IMR-90 (cell line): ENCODE results near the gene AARS1. TPM values are rescaled to one million over a fixed set of nuclear protein-coding genes. Genes with fewer than 3 reads are reported as not detected.

ENCODE experiments used
- ATAC-seq: fragments of 200-7000 bp; cut with Tn5 transposase; 2 replicates; pipeline ENCODE4 v1.9.1; 2020; ENCODE audit warnings: low read depth, mild to moderate bottlenecking, moderate library complexity
- BruUV-seq: library from RNA; stranded (reverse); fragments of 400-500 nt; replicated peaks from 2 replicates; lab custom pipeline; 2021; lab: Mats Ljungman, UMichigan
- CTCF ChIA-PET: fragments of 300-600 bp; formaldehyde crosslinking; extraction: SDS; loops from one replicate; lab custom pipeline; 2021; ENCODE audit warnings: antibody characterized with exemption; lab: Yijun Ruan, JAX
- POLR2A ChIA-PET: fragments of 300-600 bp; sonication (Branson Sonifier 250); formaldehyde crosslinking; loops from one replicate; lab custom pipeline; 2022; ENCODE audit warnings: antibody characterized with exemption; ENCODE audit not compliant: unreplicated experiment; lab: Charles Lee
- DNase-seq: peaks from one replicate; pipeline ENCODE4 v3.0.0; 2013
- H2AFZ ChIP-seq: replicated peaks from 2 replicates; pipeline ENCODE3; 2013; ENCODE audit warnings: low read length, mild to moderate bottlenecking; ENCODE audit not compliant: poor library complexity
- H2AK5ac ChIP-seq: 2 replicates; pipeline ENCODE4 v1.6.1; 2013; ENCODE audit warnings: low read depth, low read length, inconsistent platforms
- H2AK9ac ChIP-seq: replicated peaks from 2 replicates; pipeline ENCODE3; 2013; ENCODE audit warnings: mild to moderate bottlenecking, low read depth, low read length, moderate library complexity; ENCODE audit not compliant: poor library complexity
- H2BK120ac ChIP-seq: 2 replicates; pipeline ENCODE4 v1.6.1; 2013; ENCODE audit warnings: low read depth, low read length, inconsistent platforms
- H2BK15ac ChIP-seq: 3 replicates; pipeline ENCODE4 v1.6.1; 2013; ENCODE audit warnings: low read depth, low read length, inconsistent platforms
- H2BK20ac ChIP-seq: 2 replicates; pipeline ENCODE4 v1.6.1; 2013; ENCODE audit warnings: low read depth, mild to moderate bottlenecking, inconsistent platforms, low read length, moderate library complexity
- H2BK5ac ChIP-seq: 2 replicates; pipeline ENCODE4 v1.6.1; 2013; ENCODE audit warnings: mild to moderate bottlenecking, low read depth, low read length, inconsistent platforms; ENCODE audit not compliant: poor library complexity, severe bottlenecking
- H3K14ac ChIP-seq: replicated peaks from 2 replicates; pipeline ENCODE4 v1.6.1; 2013; ENCODE audit warnings: low read depth, low read length, inconsistent platforms
- H3K18ac ChIP-seq: 2 replicates; pipeline ENCODE4 v1.6.1; 2013; ENCODE audit warnings: low read depth, low read length, control low read depth
- H3K23ac ChIP-seq: 2 replicates; pipeline ENCODE4 v1.6.1; 2013; ENCODE audit warnings: low read depth, low read length, inconsistent platforms
- H3K27ac ChIP-seq: 2 replicates; pipeline ENCODE4 v1.5.1; 2013; ENCODE audit warnings: mild to moderate bottlenecking, control low read depth, low read length; ENCODE audit not compliant: insufficient read depth
- H3K27me3 ChIP-seq: 2 replicates; pipeline ENCODE4 v1.6.1; 2013; ENCODE audit warnings: low read length; ENCODE audit not compliant: control insufficient read depth, insufficient read depth
- H3K36me3 ChIP-seq: 2 replicates; pipeline ENCODE4 v1.6.1; 2013; ENCODE audit warnings: low read length, mixed read lengths; ENCODE audit not compliant: control insufficient read depth, insufficient read depth
- H3K4ac ChIP-seq: 2 replicates; pipeline ENCODE4 v1.6.1; 2013; ENCODE audit warnings: low read depth, low read length, inconsistent platforms
- H3K4me1 ChIP-seq: 2 replicates; pipeline ENCODE4 v1.6.1; 2013; ENCODE audit warnings: low read length, mixed read lengths; ENCODE audit not compliant: control insufficient read depth, insufficient read depth
- H3K4me2 ChIP-seq: 2 replicates; pipeline ENCODE4 v1.6.1; 2013; ENCODE audit warnings: low read depth, mild to moderate bottlenecking, control low read depth, low read length, moderate library complexity
- H3K4me3 ChIP-seq: 2 replicates; pipeline ENCODE4 v1.5.1; 2013; ENCODE audit warnings: low read depth, mild to moderate bottlenecking, control low read depth, low read length, moderate library complexity; ENCODE audit not compliant: insufficient read depth
- H3K56ac ChIP-seq: 2 replicates; pipeline ENCODE4 v1.6.1; 2013; ENCODE audit warnings: low read length, inconsistent platforms; ENCODE audit not compliant: insufficient read depth; ENCODE audit errors: extremely low read depth
- H3K79me1 ChIP-seq, 2 experiments: 2 replicates each; pipeline ENCODE4 v1.6.1; 2013; ENCODE audit warnings: low read length in 2 of 2, inconsistent platforms in 1 of 2, low read depth in 1 of 2
- H3K9ac ChIP-seq: 2 replicates; pipeline ENCODE4 v1.6.1; 2013; ENCODE audit warnings: low read depth, low read length, control low read depth
- H3K9me1 ChIP-seq: 2 replicates; pipeline ENCODE4 v1.6.1; 2013; ENCODE audit warnings: low read length, inconsistent platforms; ENCODE audit not compliant: insufficient read depth
- H3K9me3 ChIP-seq: 2 replicates; pipeline ENCODE4 v1.6.1; 2013; ENCODE audit warnings: low read length; ENCODE audit not compliant: control insufficient read depth, insufficient read depth
- H4K20me1 ChIP-seq: 2 replicates; pipeline ENCODE4 v1.6.1; 2013; ENCODE audit warnings: low read length, inconsistent platforms; ENCODE audit not compliant: insufficient read depth
- H4K5ac ChIP-seq: 2 replicates; pipeline ENCODE4 v1.6.1; 2013; ENCODE audit warnings: mild to moderate bottlenecking, low read depth, low read length, control low read depth
- H4K8ac ChIP-seq, 2 experiments: 2 replicates each; pipeline ENCODE4 v1.6.1; 2013; ENCODE audit warnings: low read depth in 2 of 2, low read length in 2 of 2, control low read depth in 1 of 2, inconsistent platforms in 1 of 2
- H4K91ac ChIP-seq: 2 replicates; pipeline ENCODE4 v1.6.1; 2013; ENCODE audit warnings: low read depth, low read length, inconsistent platforms; ENCODE audit not compliant: insufficient read depth
- ELK1 ChIP-seq: fragments of 150-350 bp; IDR thresholded peaks from 2 replicates; pipeline ENCODE4 v1.6.1; 2016; ENCODE audit warnings: low read depth, mild to moderate bottlenecking, low read length, moderate library complexity, borderline replicate concordance
- FOS ChIP-seq: fragments of 150-350 bp; IDR thresholded peaks from 2 replicates; pipeline ENCODE4 v1.6.1; 2016; ENCODE audit warnings: low read depth, low read length
- MAZ ChIP-seq: IDR thresholded peaks from 2 replicates; pipeline ENCODE4 v1.6.1; 2012; ENCODE audit warnings: low read depth, mild to moderate bottlenecking, low read length, improper control_type of control experiment, moderate library complexity, borderline replicate concordance
- RCOR1 ChIP-seq: IDR thresholded peaks from 2 replicates; pipeline ENCODE4 v1.6.1; 2012; ENCODE audit warnings: mild to moderate bottlenecking, low read length, improper control_type of control experiment; ENCODE audit not compliant: insufficient replicate concordance
- SMC3 ChIP-seq: fragments of 150-350 bp; IDR thresholded peaks from 2 replicates; pipeline ENCODE4 v1.6.1; 2016; ENCODE audit warnings: low read depth, mild to moderate bottlenecking, antibody characterized with exemption, low read length, moderate library complexity
- WGBS, 2 experiments: methylation state at CpG; one replicate each; pipeline versions ENCODE4 v1.1.5 to v1.1.7; 2013; ENCODE audit warnings: missing lambda C conversion rate in 2 of 2; ENCODE audit not compliant: insufficient read length in 1 of 2; ENCODE audit errors: extremely low coverage in 2 of 2; 5-methylcytosine and 5-hydroxymethylcytosine counted together
- dilution Hi-C: fragments of 300-500 bp; cut with HindIII; formaldehyde crosslinking; loops from one replicate; pipeline ENCODE4 v1.14.3; 2018; ENCODE audit warnings: low sequenced_read_pairs; ENCODE audit not compliant: unreplicated experiment
- in situ Hi-C: fragments of 300-500 bp; cut with MboI; formaldehyde crosslinking; loops from 3 replicates; pipeline ENCODE4 v1.14.3; 2019; ENCODE audit warnings: low sequenced_read_pairs, inconsistent platforms, mixed read lengths
- intact Hi-C: fragments of 100-400 bp; cut with micrococcal nuclease; formaldehyde crosslinking; loops from 2 replicates; pipeline ENCODE4 v1.10.0; 2022
- polyA plus RNA-seq, 3 experiments: library from polyadenylated mRNA; depleted of rRNA; stranded (reverse); fragments of >200 nt; gene quantifications; 2 replicates each; pipeline ENCODE4 v1.2.3, GENCODE V29; 2012; ENCODE audit warnings: low replicate concordance in 1 of 3
- total RNA-seq: library from RNA; depleted of rRNA; stranded (reverse); fragments of >200 nt; gene quantifications from 2 replicates; pipeline ENCODE4 v1.2.3, GENCODE V29; 2012

Gene AARS1
- total and polyA plus RNA-seq, 2 of the 4 experiments (the other 2 are of a cell fraction), result 104 to 139 TPM

GRCh38 chr16:70306880-70307279 lies 17.6 kb upstream of the AARS1 start:
- no peak overlapping the region for H2AK5ac ChIP-seq
- no peak overlapping the region for H3K4me2 ChIP-seq
- BruUV-seq, result no TSS peak
- H3K4me1 ChIP-seq, result no peaks in the 10 kb centered on the region
- no peak overlapping the region for H2AK9ac ChIP-seq
- H2BK120ac ChIP-seq, result no peak overlapping the region
- DNase-seq, result no peak
- H3K56ac ChIP-seq, result no peak overlapping the region
- H3K14ac ChIP-seq, result no peak overlapping the region
- peaks cover 2% of the 10 kb centered on the region for H3K9me1 ChIP-seq
- ChIA-PET POLR2A (no interaction called here), CTCF (no interaction called here)
- H3K27me3 ChIP-seq, result no peaks in the 10 kb centered on the region
- H2BK15ac ChIP-seq, result no peak overlapping the region
- H2AFZ ChIP-seq, result no peak overlapping the region
- H3K9ac ChIP-seq, result no peak overlapping the region
- no peak overlapping the region for H3K18ac ChIP-seq
- no peak overlapping the region for H4K8ac ChIP-seq
- dilution Hi-C loops, result no loop called here
- H3K27ac ChIP-seq, result no peak overlapping the region
- H2BK20ac ChIP-seq, result no peak overlapping the region
- TF ChIP-seq RCOR1 (no peak), SMC3 (no peak), ELK1 (no peak), MAZ (no peak), FOS (no peak)
- H3K23ac ChIP-seq, result no peak overlapping the region
- intact Hi-C loops, result no loop called here
- in situ Hi-C loops, result no loop called here
- no peaks in the 10 kb centered on the region for H3K9me3 ChIP-seq
- no CpG with 5 or more reads among the region's 2 CpGs for whole genome bisulfite sequencing, 2 experiments
- no peak overlapping the region for H4K5ac ChIP-seq
- no peak for ATAC-seq
- H3K36me3 ChIP-seq, result 0 out of 2 replicates have a peak, but pooled peaks cover 2% of the 10 kb centered on the region
- no peak overlapping the region for H3K4ac ChIP-seq
- no peak overlapping the region for H3K4me3 ChIP-seq
- no peak overlapping the region for H2BK5ac ChIP-seq
- H3K79me1 ChIP-seq, result peaks cover 10 to 42% of the 10 kb centered on the region in 2 experiments
- peaks cover 20% of the 10 kb centered on the region; the same call in 1 of the 2 replicates for H4K20me1 ChIP-seq
- H4K91ac ChIP-seq, result no peak overlapping the region
